Hepatocyte (in vitro differentiated cells): ENCODE results near the gene TAF8.
"Not testable (repeated sequence)": the region's sequence is repeated elsewhere in the genome, so short reads cannot be mapped to it uniquely, and the experiment has no call there.

ENCODE experiments used
- CTCF ChIP-seq: fragments of 200-600 bp; sonication (generic); IDR thresholded peaks from 2 replicates; pipeline ENCODE4 v1.5.1; 2016; ENCODE audit warnings: antibody characterized with exemption, mild to moderate bottlenecking; ENCODE audit not compliant: poor library complexity
- EZH2 ChIP-seq: fragments of 200-600 bp; sonication (generic); IDR thresholded peaks from 2 replicates; pipeline ENCODE4 v1.6.1; 2016; ENCODE audit warnings: antibody characterized with exemption, mild to moderate bottlenecking, borderline replicate concordance

- not testable (repeated sequence) for TF ChIP-seq CTCF, EZH2
Measured at GRCh38 chr6:42037669-42038068, 12.7 kb upstream of the TAF8 start.
